ENCODE measurements around the gene TMEM144.

GRCh38 chr4:158209825-158210807 lies at the start of gene TMEM144:
- TF ChIP-seq CTCF (IDR thresholded peaks at IDR 0.05; ENCODE audit: low read depth, low read length, missing input control): no peak
- TF ChIP-seq JUND (IDR thresholded peaks at IDR 0.05): peak; percentile 68 to 87
- peak in 1 of 2 donors; percentile 62 for TF ChIP-seq RXRA (IDR thresholded peaks at IDR 0.05)
- no peak for TF ChIP-seq RAD21 (IDR thresholded peaks at IDR 0.05)
- peak; percentile 19 for TF ChIP-seq REST (IDR thresholded peaks at IDR 0.05)
- TF ChIP-seq MAX (IDR thresholded peaks at IDR 0.05): no peak
- no peak for TF ChIP-seq GABPA (IDR thresholded peaks at IDR 0.05 in 1 of 2, conservative IDR thresholded peaks at IDR 0.05 in 1 of 2)
- TF ChIP-seq TAF1 (conservative IDR thresholded peaks at IDR 0.05): no peak
- TF ChIP-seq YY1 (IDR thresholded peaks at IDR 0.05): peak; percentile 26
- TF ChIP-seq SP1 (IDR thresholded peaks at IDR 0.05): peak; percentile 44
- no peak for TF ChIP-seq FOXA1 (IDR thresholded peaks at IDR 0.05)
- TF ChIP-seq HNF4A (conservative IDR thresholded peaks at IDR 0.05): no peak
- TF ChIP-seq ATF3 (IDR thresholded peaks at IDR 0.05): no peak

All from liver (tissue), 3 donors.